ENCODE results near the gene TAS2R1.

GRCh38 chr5:9653811-9654210, 23.7 kb upstream of the TAS2R1 start:
- TF ChIP-seq CTCF (IDR thresholded peaks at IDR 0.05 in 2 of 3, conservative IDR thresholded peaks at IDR 0.05 in 1 of 3; ENCODE audit: borderline replicate concordance in 1 of 3, insufficient read depth in 1 of 3, low read depth in 2 of 3, low read length in 2 of 3) (no peak), POLR2A (IDR thresholded peaks at IDR 0.05; ENCODE audit: borderline replicate concordance, extremely low read depth, insufficient read depth, insufficient read length) (no peak), YY1 (IDR thresholded peaks at IDR 0.05; ENCODE audit: extremely low read depth, insufficient replicate concordance, low read depth, low read length) (no peak), SP1 (IDR thresholded peaks at IDR 0.05; ENCODE audit: low read depth) (no peak), EZH2phosphoT487 (IDR thresholded peaks at IDR 0.05; ENCODE audit: borderline replicate concordance) (no peak), JUND (IDR thresholded peaks at IDR 0.05) (no peak), EZH2 (IDR thresholded peaks at IDR 0.05) (no peak), EGR1 (IDR thresholded peaks at IDR 0.05; ENCODE audit: low read depth) (no peak), RAD21 (IDR thresholded peaks at IDR 0.05; ENCODE audit: low read depth) (no peak), MAX (IDR thresholded peaks at IDR 0.05) (no peak), CBX3 (IDR thresholded peaks at IDR 0.05; ENCODE audit: low read depth) (no peak), REST (IDR thresholded peaks at IDR 0.05; ENCODE audit: low read depth) (no peak), SIN3A (IDR thresholded peaks at IDR 0.05; ENCODE audit: low read depth) (no peak), POLR2AphosphoS5 (IDR thresholded peaks at IDR 0.05; ENCODE audit: low read depth, low read length) (no peak)

Data from HCT116 (cell line).